PC-9 (cell line): ENCODE measurements around the gene ANKRD35.
"Not testable (repeated sequence)": the region's sequence is repeated elsewhere in the genome, so short reads cannot be mapped to it uniquely, and the experiment has no call there.

Experiments used
- CTCF ChIP-seq: fragments of 200-600 bp; sonication (generic); conservative IDR thresholded peaks from 2 replicates; pipeline ENCODE4 v1.6.1; 2017; ENCODE audit warnings: mixed run types, antibody characterized with exemption, mild to moderate bottlenecking, moderate library complexity
- EZH2 ChIP-seq: fragments of 200-600 bp; sonication (generic); IDR thresholded peaks from 2 replicates; pipeline ENCODE4 v1.8.0; 2017; ENCODE audit warnings: antibody characterized with exemption, low read depth

- not testable (repeated sequence) for TF ChIP-seq CTCF, EZH2
These were observed 62.8 kb downstream of the ANKRD35 start for GRCh38 chr1:145822779-145823331.
